ENCODE results near the gene PASK. TPM values are rescaled to one million over a fixed set of nuclear protein-coding genes. Genes with fewer than 3 reads are reported as not detected.

PASK gene
- total and polyA plus RNA-seq, 2 donors (not counting 1 experiment from before 2014, with no cell fraction given): 48.2 to 144 TPM

DNA sequence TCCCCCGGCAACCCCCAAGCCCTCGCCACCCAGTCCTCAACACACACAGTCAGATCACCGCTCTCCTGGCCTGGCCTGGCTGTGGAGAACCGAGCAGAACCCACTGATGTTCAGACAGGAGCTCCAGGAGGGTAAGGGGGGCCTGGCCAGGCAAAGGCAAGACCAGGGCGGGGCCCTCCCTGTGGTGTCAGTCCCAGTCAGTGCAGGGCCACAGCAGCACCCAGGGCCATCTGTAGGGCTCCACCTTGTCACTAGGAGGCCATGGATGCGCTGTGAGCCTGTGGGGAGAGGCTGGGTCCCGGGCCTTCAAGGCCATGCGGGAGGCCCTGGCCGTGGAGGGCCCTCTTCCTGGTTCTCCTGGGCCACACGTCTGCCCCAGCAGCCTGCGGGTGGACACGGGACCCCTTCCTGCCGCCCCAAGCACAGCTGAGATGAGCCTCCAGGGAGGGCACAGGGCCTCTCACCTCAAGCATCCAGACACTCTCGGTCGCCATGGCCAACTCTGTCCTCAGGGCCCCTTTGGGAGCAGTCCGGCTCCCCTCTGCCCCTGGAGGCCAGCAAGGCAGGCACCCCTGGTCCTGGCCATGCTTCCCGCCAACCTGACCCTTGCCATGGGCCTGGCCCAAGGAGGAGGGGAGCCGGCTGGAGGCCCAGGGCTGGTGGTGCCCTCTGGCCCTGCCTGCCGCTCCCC is 41.2 kb upstream of the PASK start:
- Histone ChIP-seq H3K4me2 (replicated peaks; ENCODE audit: low read depth, low read length, poor library complexity, severe bottlenecking) (no peak overlapping the region), H3K4me1 (ENCODE audit: control insufficient read depth in 2 of 2, insufficient read depth in 2 of 2, low read length in 2 of 2) (peaks cover 0 to 12% of the 10 kb centered on the region in 2 donors), H3K36me3 (replicated peaks in 1 of 2; ENCODE audit: control extremely low read depth in 1 of 2, control insufficient read depth in 1 of 2, extremely low read depth in 1 of 2, insufficient read depth in 2 of 2, low read length in 1 of 2) (no peaks in the 10 kb centered on the region), H3K79me2 (ENCODE audit: control insufficient read depth, insufficient read depth, low read length) (no peaks in the 10 kb centered on the region), H2AFZ (ENCODE audit: insufficient read depth, low read depth, low read length, poor library complexity, severe bottlenecking) (no peak overlapping the region), H3K9ac (ENCODE audit: low read length) (no peak overlapping the region), H3K4me3 (ENCODE audit: control extremely low read depth in 1 of 5, extremely low read depth in 1 of 5, insufficient read depth in 1 of 5, low read depth in 2 of 5, low read length in 4 of 5) (no peak overlapping the region), H3K27ac (ENCODE audit: low read length in 2 of 2) (no peak overlapping the region), H3K9me3 (ENCODE audit: control extremely low read depth in 1 of 3, control insufficient read depth in 2 of 3, insufficient read depth in 1 of 3, low read length in 2 of 3) (peaks cover 0 to 3% (median 0%) of the 10 kb centered on the region in 3 donors), H3K27me3 (replicated peaks in 1 of 4; ENCODE audit: control extremely low read depth in 1 of 4, control insufficient read depth in 3 of 4, insufficient read depth in 4 of 4, low read length in 3 of 4) (no peaks in the 10 kb centered on the region), H4K20me1 (ENCODE audit: control insufficient read depth, insufficient read depth, low read length, poor library complexity, severe bottlenecking) (no peaks in the 10 kb centered on the region)
- DNase-seq: no peak
- no peak overlapping the region for H3K27ac Mint-ChIP-seq
- no peaks in the 10 kb centered on the region for H3K27me3 Mint-ChIP-seq
- CTCF ChIA-PET: no interaction called here
- no peaks in the 10 kb centered on the region for H3K9me3 Mint-ChIP-seq (ENCODE audit: insufficient read depth)
- intact Hi-C loops (cut with micrococcal nuclease): no loop called here
- peaks cover 7% of the 10 kb centered on the region for H3K4me1 Mint-ChIP-seq
- POLR2A ChIA-PET: no interaction called here
- WGBS (ENCODE audit: insufficient coverage): 96% methylated on average over 17 of the region's 19 CpGs
- H3K4me3 Mint-ChIP-seq: no peak overlapping the region
- TF ChIP-seq EZH2 (IDR thresholded peaks at IDR 0.05; ENCODE audit: borderline replicate concordance, insufficient read depth, low read depth, low read length, poor library complexity, severe bottlenecking): no peak
- TF ChIP-seq, protein P1, sequence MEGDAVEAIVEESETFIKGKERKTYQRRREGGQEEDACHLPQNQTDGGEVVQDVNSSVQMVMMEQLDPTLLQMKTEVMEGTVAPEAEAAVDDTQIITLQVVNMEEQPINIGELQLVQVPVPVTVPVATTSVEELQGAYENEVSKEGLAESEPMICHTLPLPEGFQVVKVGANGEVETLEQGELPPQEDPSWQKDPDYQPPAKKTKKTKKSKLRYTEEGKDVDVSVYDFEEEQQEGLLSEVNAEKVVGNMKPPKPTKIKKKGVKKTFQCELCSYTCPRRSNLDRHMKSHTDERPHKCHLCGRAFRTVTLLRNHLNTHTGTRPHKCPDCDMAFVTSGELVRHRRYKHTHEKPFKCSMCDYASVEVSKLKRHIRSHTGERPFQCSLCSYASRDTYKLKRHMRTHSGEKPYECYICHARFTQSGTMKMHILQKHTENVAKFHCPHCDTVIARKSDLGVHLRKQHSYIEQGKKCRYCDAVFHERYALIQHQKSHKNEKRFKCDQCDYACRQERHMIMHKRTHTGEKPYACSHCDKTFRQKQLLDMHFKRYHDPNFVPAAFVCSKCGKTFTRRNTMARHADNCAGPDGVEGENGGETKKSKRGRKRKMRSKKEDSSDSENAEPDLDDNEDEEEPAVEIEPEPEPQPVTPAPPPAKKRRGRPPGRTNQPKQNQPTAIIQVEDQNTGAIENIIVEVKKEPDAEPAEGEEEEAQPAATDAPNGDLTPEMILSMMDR (IDR thresholded peaks at IDR 0.05): no peak
- no peak for ATAC-seq (ENCODE audit: low read depth)

DNA sequence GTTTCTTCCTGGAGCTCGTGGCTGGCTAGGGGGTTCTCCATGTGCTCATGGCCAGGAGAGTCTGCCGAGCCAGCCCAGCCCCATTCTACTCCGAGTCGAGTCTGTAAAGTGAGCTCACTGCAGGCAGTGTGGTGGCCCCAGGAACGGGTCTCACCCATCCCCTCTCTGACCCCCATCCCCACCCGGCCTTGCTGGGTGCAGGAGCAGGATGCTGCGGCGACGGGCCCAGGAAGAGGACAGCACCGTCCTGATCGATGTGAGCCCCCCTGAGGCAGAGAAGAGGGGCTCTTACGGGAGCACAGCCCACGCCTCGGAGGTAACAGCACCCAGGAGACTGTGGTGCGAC is 40.6 kb upstream of the PASK start:
- ChIA-PET POLR2A (no interaction called here), CTCF (no interaction called here)
- Histone ChIP-seq H3K4me2 (replicated peaks; ENCODE audit: low read depth, low read length, poor library complexity, severe bottlenecking) (no peak overlapping the region), H3K9ac (ENCODE audit: low read length) (no peak overlapping the region), H3K27ac (ENCODE audit: low read length in 2 of 2) (no peak overlapping the region), H3K27me3 (replicated peaks in 1 of 4; ENCODE audit: control extremely low read depth in 1 of 4, control insufficient read depth in 3 of 4, insufficient read depth in 4 of 4, low read length in 3 of 4) (no peaks in the 10 kb centered on the region), H3K79me2 (ENCODE audit: control insufficient read depth, insufficient read depth, low read length) (no peaks in the 10 kb centered on the region), H3K4me3 (ENCODE audit: control extremely low read depth in 1 of 5, extremely low read depth in 1 of 5, insufficient read depth in 1 of 5, low read depth in 2 of 5, low read length in 4 of 5) (no peak overlapping the region), H3K4me1 (ENCODE audit: control insufficient read depth in 2 of 2, insufficient read depth in 2 of 2, low read length in 2 of 2) (peaks cover 0 to 12% of the 10 kb centered on the region in 2 donors), H4K20me1 (ENCODE audit: control insufficient read depth, insufficient read depth, low read length, poor library complexity, severe bottlenecking) (no peaks in the 10 kb centered on the region), H3K9me3 (ENCODE audit: control extremely low read depth in 1 of 3, control insufficient read depth in 2 of 3, insufficient read depth in 1 of 3, low read length in 2 of 3) (peaks cover 0 to 3% (median 0%) of the 10 kb centered on the region in 3 donors), H2AFZ (ENCODE audit: insufficient read depth, low read depth, low read length, poor library complexity, severe bottlenecking) (no peak overlapping the region), H3K36me3 (replicated peaks in 1 of 2; ENCODE audit: control extremely low read depth in 1 of 2, control insufficient read depth in 1 of 2, extremely low read depth in 1 of 2, insufficient read depth in 2 of 2, low read length in 1 of 2) (no peaks in the 10 kb centered on the region)
- WGBS (ENCODE audit: insufficient coverage): 93% methylated on average over 15 of the region's 15 CpGs
- H3K4me3 Mint-ChIP-seq: no peak overlapping the region
- intact Hi-C loops (cut with micrococcal nuclease): no loop called here
- no peak overlapping the region for H3K27ac Mint-ChIP-seq
- H3K9me3 Mint-ChIP-seq (ENCODE audit: insufficient read depth): no peaks in the 10 kb centered on the region
- H3K27me3 Mint-ChIP-seq: no peaks in the 10 kb centered on the region
- TF ChIP-seq EZH2 (IDR thresholded peaks at IDR 0.05; ENCODE audit: borderline replicate concordance, insufficient read depth, low read depth, low read length, poor library complexity, severe bottlenecking): no peak
- TF ChIP-seq, protein P1 (IDR thresholded peaks at IDR 0.05): no peak
- H3K4me1 Mint-ChIP-seq: peaks cover 7% of the 10 kb centered on the region
- DNase-seq (no peak), ATAC-seq (ENCODE audit: low read depth) (no peak)

Measured in B cell (primary cell).